ENCODE data around the gene PLOD2.
A peak's percentile ranks its signal among the peaks of the same experiment; 100 is the strongest.

PLOD2 gene

GRCh38 chr3:146160964-146161662 is at the start of gene PLOD2:
Gene PLOD2 (minus strand): TSS chr3:146161184. CDS start chr3:146160989, 195 bp downstream.
- DNase-seq (ENCODE audit: low spot score): peak; percentile 68

- DNase-seq (ENCODE audit: low spot score): no peak
Measured at GRCh38 chr3:146209371-146209770, 48.4 kb upstream of the PLOD2 start.

- no peak for DNase-seq (ENCODE audit: low spot score)
Measured at GRCh38 chr3:146203776-146204175, 42.8 kb upstream of the PLOD2 start.

GRCh38 chr3:146200461-146201220 is 39.7 kb upstream of the PLOD2 start:
- DNase-seq (ENCODE audit: low spot score): no peak

GRCh38 chr3:146199762-146200161 is 38.8 kb upstream of the PLOD2 start:
- DNase-seq (ENCODE audit: low spot score): no peak

GRCh38 chr3:146196789-146197188 is 35.8 kb upstream of the PLOD2 start:
- DNase-seq (ENCODE audit: low spot score): no peak

- no peak for DNase-seq (ENCODE audit: low spot score)
Measured at GRCh38 chr3:146195605-146196004, 34.6 kb upstream of the PLOD2 start.

- no peak for DNase-seq (ENCODE audit: low spot score)
Measured at GRCh38 chr3:146195030-146195429, 34.0 kb upstream of the PLOD2 start.

- no peak for DNase-seq (ENCODE audit: low spot score)
Measured at GRCh38 chr3:146191051-146191450, 30.1 kb upstream of the PLOD2 start.

GRCh38 chr3:146189519-146190173 is 28.7 kb upstream of the PLOD2 start:
- DNase-seq (ENCODE audit: low spot score): peak; percentile 67

GRCh38 chr3:146187334-146187950 is 26.5 kb upstream of the PLOD2 start:
- peak; percentile 32 for DNase-seq (ENCODE audit: low spot score)

GRCh38 chr3:146184241-146185015 is 23.4 kb upstream of the PLOD2 start:
- no peak for DNase-seq (ENCODE audit: low spot score)

- no peak for DNase-seq (ENCODE audit: low spot score)
Measured at GRCh38 chr3:146181216-146181615, 20.2 kb upstream of the PLOD2 start.

- DNase-seq (ENCODE audit: low spot score): no peak
Measured at GRCh38 chr3:146180376-146180775, 19.4 kb upstream of the PLOD2 start.

- no peak for DNase-seq (ENCODE audit: low spot score)
Measured at GRCh38 chr3:146178006-146178689, 17.2 kb upstream of the PLOD2 start.

GRCh38 chr3:146177519-146177918 is 16.5 kb upstream of the PLOD2 start:
- no peak for DNase-seq (ENCODE audit: low spot score)

GRCh38 chr3:146177072-146177471 is 16.1 kb upstream of the PLOD2 start:
- DNase-seq (ENCODE audit: low spot score): peak; percentile 95

GRCh38 chr3:146172586-146172985 is 11.6 kb upstream of the PLOD2 start:
- no peak for DNase-seq (ENCODE audit: low spot score)

- no peak for DNase-seq (ENCODE audit: low spot score)
Measured at GRCh38 chr3:146170591-146170990, 9.6 kb upstream of the PLOD2 start.

GRCh38 chr3:146169891-146170290 is 8.9 kb upstream of the PLOD2 start:
- DNase-seq (ENCODE audit: low spot score): no peak

GRCh38 chr3:146166826-146167225 is 5.8 kb upstream of the PLOD2 start:
- no peak for DNase-seq (ENCODE audit: low spot score)
